BJ (cell line): Measurements from ENCODE around the gene GNPNAT1. TPM values are rescaled to one million over a fixed set of nuclear protein-coding genes. Genes with fewer than 3 reads are reported as not detected.
"Not testable (repeated sequence)": the region's sequence is repeated elsewhere in the genome, so short reads cannot be mapped to it uniquely, and the experiment has no call there.

Experiments
- CTCF ChIA-PET: fragments of 350-600 bp; formaldehyde crosslinking; extraction: SDS; loops from one replicate; lab custom pipeline; 2021; ENCODE audit warnings: antibody characterized with exemption, inconsistent platforms; lab: Yijun Ruan, JAX
- POLR2A ChIA-PET: fragments of 300-600 bp; sonication (Branson Sonifier 250); formaldehyde crosslinking; extraction: SDS; loops from one replicate; lab custom pipeline; 2021; ENCODE audit warnings: antibody characterized with exemption; lab: Charles Lee
- DNase-seq: peaks from one replicate; pipeline ENCODE4 v3.0.0-alpha.2; 2011; ENCODE audit warnings: low read depth
- H3K27me3 ChIP-seq: 2 replicates; pipeline ENCODE4 v1.6.0; 2011; ENCODE audit warnings: low read length; ENCODE audit not compliant: control insufficient read depth, insufficient read depth
- H3K36me3 ChIP-seq: 2 replicates; pipeline ENCODE4 v1.5.1; 2011; ENCODE audit warnings: low read length; ENCODE audit not compliant: control insufficient read depth, insufficient read depth
- H3K4me3 ChIP-seq: 2 replicates; pipeline ENCODE4 v1.5.1; 2011; ENCODE audit warnings: low read depth, mild to moderate bottlenecking, control low read depth, low read length
- polyA plus RNA-seq: library from polyadenylated mRNA; depleted of rRNA; stranded (reverse); fragments of >200 nt; gene quantifications from 2 replicates; pipeline ENCODE4 v1.2.3, GENCODE V29; 2011
- TF ChIP-seq, protein P1 (sequence below): IDR thresholded peaks from 2 replicates; pipeline ENCODE4 v1.5.1; 2011; ENCODE audit warnings: low read depth, mild to moderate bottlenecking, control low read depth, inconsistent platforms, low read length, moderate library complexity; ENCODE audit not compliant: insufficient read depth

The GNPNAT1 gene
- polyA plus RNA-seq, 1 experiment: 19.0 TPM

DNA sequence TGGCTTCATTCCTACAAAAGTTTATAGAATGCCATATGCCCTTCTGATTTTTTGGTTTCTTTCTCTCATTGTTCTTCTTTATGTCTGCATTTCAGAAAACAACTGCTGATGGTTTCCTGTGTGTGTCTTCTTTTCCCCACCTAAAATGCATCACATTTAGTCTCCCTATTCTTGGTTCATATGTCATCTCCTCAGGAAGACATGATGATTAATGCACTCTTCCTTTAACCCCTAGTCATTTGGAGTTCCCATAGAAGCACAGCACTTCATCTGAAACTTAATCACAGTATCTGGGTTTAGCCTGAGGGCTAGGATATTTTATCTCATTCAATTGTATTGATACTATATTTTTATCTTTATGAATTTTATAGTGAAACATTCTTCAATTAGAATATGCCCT is 21.5 kb downstream of the GNPNAT1 start:
- DNase-seq: no peak
- ChIA-PET POLR2A (no interaction called here), CTCF (no interaction called here)
- H3K36me3 ChIP-seq: peaks cover 2% of the 10 kb centered on the region; the same call in 1 of the 2 replicates
- TF ChIP-seq, protein P1, sequence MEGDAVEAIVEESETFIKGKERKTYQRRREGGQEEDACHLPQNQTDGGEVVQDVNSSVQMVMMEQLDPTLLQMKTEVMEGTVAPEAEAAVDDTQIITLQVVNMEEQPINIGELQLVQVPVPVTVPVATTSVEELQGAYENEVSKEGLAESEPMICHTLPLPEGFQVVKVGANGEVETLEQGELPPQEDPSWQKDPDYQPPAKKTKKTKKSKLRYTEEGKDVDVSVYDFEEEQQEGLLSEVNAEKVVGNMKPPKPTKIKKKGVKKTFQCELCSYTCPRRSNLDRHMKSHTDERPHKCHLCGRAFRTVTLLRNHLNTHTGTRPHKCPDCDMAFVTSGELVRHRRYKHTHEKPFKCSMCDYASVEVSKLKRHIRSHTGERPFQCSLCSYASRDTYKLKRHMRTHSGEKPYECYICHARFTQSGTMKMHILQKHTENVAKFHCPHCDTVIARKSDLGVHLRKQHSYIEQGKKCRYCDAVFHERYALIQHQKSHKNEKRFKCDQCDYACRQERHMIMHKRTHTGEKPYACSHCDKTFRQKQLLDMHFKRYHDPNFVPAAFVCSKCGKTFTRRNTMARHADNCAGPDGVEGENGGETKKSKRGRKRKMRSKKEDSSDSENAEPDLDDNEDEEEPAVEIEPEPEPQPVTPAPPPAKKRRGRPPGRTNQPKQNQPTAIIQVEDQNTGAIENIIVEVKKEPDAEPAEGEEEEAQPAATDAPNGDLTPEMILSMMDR: no peak
- H3K4me3 ChIP-seq: no peak overlapping the region
- H3K27me3 ChIP-seq: no peaks in the 10 kb centered on the region

DNA sequence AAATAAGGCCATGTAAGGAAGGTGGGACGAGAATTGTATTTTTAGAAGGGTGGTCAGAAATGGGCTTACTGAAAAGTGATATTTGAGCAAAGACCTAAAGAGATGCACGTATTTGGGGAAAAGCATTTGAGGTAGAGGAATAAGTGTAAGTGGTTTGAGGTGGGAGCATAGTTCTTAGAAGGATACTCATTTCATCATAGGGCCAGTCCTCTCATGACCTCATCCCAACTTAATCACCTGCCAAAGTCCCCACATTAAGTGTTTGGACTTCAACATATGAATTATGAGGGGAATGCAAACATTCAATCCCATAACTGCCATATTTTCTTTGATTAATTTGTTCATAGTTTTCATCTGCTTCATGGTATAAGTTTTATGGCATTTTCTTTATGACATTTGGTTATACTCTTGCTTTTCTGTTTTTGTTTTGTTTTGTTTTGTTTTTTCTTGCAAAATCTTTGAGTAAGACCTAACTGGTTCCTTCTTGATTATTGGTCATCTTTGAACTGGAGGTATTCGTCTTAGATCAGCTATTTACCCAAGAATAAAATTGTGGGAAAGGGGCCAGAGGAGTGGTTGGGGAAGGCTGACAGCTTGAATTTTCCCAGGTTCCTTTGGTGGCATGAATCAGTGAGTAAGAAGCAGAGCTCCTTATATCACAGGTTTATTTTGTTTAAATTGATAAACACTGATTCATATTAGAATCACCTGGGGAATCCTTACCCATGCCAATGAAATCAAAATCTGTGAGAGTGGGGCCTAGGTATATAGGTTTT is 24.2 kb downstream of the GNPNAT1 start:
- H3K36me3 ChIP-seq: peaks cover 2% of the 10 kb centered on the region; the same call in 1 of the 2 replicates
- no peak overlapping the region for H3K4me3 ChIP-seq
- TF ChIP-seq, protein P1: no peak
- ChIA-PET CTCF (interaction anchor here (1.5 kb wide), 1 partner anchor 8 kb away, joined by 6 read pairs; no protein-coding TSS in a partner anchor), POLR2A (no interaction called here)
- DNase-seq: no peak
- no peaks in the 10 kb centered on the region for H3K27me3 ChIP-seq

DNA sequence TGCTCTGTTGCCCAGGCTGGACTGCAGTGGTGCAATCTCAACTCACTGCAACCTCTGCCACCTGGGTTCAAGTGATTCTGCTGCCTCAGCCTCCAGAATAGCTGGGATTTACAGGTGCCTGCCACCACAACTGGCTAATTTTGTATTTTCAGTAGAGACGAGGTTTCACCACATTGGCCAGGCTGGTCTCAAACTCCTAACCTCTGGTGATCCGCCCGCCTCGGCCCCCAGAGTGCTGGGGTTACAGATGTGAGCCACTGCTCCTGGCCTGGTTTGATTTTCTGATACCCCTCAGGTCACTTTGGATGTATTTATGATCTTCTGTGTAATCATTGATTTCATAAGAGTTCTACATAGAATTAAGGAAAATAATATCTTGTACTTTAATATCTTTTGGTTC is 28.5 kb downstream of the GNPNAT1 start:
- H3K4me3 ChIP-seq, DNase-seq, H3K36me3 ChIP-seq, POLR2A ChIA-PET, CTCF ChIA-PET, H3K27me3 ChIP-seq: not testable (repeated sequence)

DNA sequence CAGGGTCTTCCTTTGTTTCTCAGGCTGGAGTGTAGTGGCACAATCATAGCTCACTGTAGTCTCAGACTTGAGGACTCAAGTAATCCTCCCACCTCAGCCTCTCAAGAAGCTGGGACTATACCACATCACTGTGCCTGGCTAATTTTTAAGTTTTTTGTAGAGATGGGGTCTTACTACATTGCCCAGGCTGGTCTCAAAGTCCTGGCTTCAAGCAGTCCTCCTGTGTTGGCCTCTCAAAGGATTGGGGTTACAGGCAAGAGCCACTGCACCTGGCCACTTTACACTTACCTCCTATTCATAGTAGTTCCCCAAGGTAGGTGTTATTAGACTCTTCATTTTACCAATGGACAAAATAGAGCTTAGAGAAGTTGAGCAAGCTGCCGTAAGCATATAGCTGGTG is 32.3 kb downstream of the GNPNAT1 start:
- TF ChIP-seq, protein P1: no peak
- CTCF ChIA-PET: interaction anchor here (1.4 to 1.9 kb wide), 2 partner anchors 9 to 44 kb away, joined by 3 to 6 read pairs; no protein-coding TSS in a partner anchor
- Histone ChIP-seq H3K36me3 (no peaks in the 10 kb centered on the region), H3K4me3 (no peak overlapping the region), H3K27me3 (no peaks in the 10 kb centered on the region)
- no peak for DNase-seq
- POLR2A ChIA-PET: no interaction called here

- ChIA-PET POLR2A (no interaction called here), CTCF (interaction anchor here (0.9 to 1.1 kb wide), 2 partner anchors 12 to 14 kb away, joined by 3 read pairs; no protein-coding TSS in a partner anchor)
- Histone ChIP-seq H3K36me3 (no peaks in the 10 kb centered on the region), H3K4me3 (no peak overlapping the region), H3K27me3 (no peaks in the 10 kb centered on the region)
- TF ChIP-seq, protein P1: no peak
- no peak for DNase-seq
Observed at GRCh38 chr14:52755607-52756316, 35.6 kb downstream of the GNPNAT1 start.
